ENCODE data around the gene GALR1. TPM values are rescaled to one million over a fixed set of nuclear protein-coding genes. Genes with fewer than 3 reads are reported as not detected.

GALR1 gene
- total and polyA plus RNA-seq, 12 donors = 0.11 to 3.5 (median 0.87) TPM; not detected in 4

DNA sequence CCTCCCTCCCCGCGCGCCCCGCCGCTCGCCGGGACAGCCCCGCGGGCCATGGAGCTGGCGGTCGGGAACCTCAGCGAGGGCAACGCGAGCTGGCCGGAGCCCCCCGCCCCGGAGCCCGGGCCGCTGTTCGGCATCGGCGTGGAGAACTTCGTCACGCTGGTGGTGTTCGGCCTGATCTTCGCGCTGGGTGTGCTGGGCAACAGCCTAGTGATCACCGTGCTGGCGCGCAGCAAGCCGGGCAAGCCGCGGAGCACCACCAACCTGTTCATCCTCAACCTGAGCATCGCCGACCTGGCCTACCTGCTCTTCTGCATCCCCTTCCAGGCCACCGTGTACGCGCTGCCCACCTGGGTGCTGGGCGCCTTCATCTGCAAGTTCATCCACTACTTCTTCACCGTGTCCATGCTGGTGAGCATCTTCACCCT lies 865 bp downstream of the GALR1 start:
- no peaks in the 10 kb centered on the region for H3K4me1 ChIP-seq (replicated peaks in 1 of 2)
- DNase-seq = no peak
- intact Hi-C loops (cut with DNase I) = no loop called here
- peaks cover 31% of the 10 kb centered on the region for H3K27me3 ChIP-seq
- peak overlapping the region in 1 of 5 donors; percentile 38 for H3K27ac ChIP-seq
- H3K4me3 ChIP-seq = no peak overlapping the region
- H3K36me3 ChIP-seq (replicated peaks in 1 of 2) = no peaks in the 10 kb centered on the region
- TF ChIP-seq, protein P1, sequence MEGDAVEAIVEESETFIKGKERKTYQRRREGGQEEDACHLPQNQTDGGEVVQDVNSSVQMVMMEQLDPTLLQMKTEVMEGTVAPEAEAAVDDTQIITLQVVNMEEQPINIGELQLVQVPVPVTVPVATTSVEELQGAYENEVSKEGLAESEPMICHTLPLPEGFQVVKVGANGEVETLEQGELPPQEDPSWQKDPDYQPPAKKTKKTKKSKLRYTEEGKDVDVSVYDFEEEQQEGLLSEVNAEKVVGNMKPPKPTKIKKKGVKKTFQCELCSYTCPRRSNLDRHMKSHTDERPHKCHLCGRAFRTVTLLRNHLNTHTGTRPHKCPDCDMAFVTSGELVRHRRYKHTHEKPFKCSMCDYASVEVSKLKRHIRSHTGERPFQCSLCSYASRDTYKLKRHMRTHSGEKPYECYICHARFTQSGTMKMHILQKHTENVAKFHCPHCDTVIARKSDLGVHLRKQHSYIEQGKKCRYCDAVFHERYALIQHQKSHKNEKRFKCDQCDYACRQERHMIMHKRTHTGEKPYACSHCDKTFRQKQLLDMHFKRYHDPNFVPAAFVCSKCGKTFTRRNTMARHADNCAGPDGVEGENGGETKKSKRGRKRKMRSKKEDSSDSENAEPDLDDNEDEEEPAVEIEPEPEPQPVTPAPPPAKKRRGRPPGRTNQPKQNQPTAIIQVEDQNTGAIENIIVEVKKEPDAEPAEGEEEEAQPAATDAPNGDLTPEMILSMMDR (IDR thresholded peaks at IDR 0.05) = no peak
- TF ChIP-seq POLR2A (IDR thresholded peaks at IDR 0.05) = no peak
- WGBS, 4 donors = 2 to 3% (median 3%) methylated on average over 4 to 40 of the region's 40 CpGs
- no peaks in the 10 kb centered on the region for H3K9me3 ChIP-seq (replicated peaks in 1 of 3)

DNA sequence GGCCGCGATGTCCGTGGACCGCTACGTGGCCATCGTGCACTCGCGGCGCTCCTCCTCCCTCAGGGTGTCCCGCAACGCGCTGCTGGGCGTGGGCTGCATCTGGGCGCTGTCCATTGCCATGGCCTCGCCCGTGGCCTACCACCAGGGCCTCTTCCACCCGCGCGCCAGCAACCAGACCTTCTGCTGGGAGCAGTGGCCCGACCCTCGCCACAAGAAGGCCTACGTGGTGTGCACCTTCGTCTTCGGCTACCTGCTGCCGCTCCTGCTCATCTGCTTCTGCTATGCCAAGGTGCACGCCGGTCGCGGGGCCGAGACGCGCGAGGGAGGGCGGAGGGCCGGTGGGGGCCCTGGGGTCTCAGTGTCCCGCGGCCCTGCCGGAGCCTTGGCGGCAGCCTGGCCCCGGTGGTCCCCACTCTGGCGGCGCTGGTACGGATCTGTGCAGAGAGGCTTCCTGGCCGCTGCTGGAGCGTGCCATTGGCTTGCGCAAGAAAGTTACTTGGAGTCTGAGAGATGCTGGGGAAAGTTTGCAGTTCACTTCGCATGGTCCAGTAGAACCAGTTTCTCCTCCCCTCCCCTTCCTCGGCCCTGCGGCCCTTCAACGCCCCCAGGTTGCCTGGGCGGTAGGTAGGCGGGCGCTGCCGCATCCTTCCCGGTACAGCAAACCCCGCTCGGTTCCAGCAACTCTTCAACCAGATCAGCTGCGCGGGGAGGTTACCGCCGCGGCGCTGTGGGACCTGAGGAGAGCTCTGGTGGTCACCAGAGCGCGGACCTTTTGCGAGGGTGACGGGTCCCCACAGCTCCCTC lies 1.5 kb downstream of the GALR1 start:
- H3K4me3 ChIP-seq = no peak overlapping the region
- no peaks in the 10 kb centered on the region for H3K36me3 ChIP-seq (replicated peaks in 1 of 2)
- intact Hi-C loops (cut with DNase I) = no loop called here
- peaks cover 31% of the 10 kb centered on the region for H3K27me3 ChIP-seq
- peak overlapping the region in 1 of 5 donors; percentile 10 for H3K27ac ChIP-seq
- WGBS, 4 donors = 1 to 7% (median 4%) methylated on average over 20 to 67 of the region's 67 CpGs
- H3K9me3 ChIP-seq (replicated peaks in 1 of 3) = no peaks in the 10 kb centered on the region
- H3K4me1 ChIP-seq (replicated peaks in 1 of 2) = no peaks in the 10 kb centered on the region
- DNase-seq = no peak
- TF ChIP-seq, protein P1 (IDR thresholded peaks at IDR 0.05) = no peak
- TF ChIP-seq POLR2A (IDR thresholded peaks at IDR 0.05) = no peak

DNA sequence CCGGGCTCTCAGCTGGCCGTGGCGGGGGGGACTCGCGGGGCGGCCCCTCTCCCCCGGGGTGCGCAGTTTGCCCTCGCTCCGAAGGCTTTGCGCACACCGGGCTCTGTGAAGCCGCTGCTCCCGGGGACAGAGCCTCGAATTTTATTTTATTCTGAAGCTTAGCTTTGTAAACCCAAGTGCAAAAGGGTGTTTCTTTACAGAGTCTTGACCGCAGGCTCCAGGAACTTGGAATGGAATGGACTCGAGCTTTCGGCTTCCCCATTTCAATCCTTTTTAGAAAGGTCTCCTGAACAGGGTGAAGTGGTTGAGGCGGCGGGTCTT lies 2.0 kb downstream of the GALR1 start:
- no peak for DNase-seq
- Histone ChIP-seq H3K4me1 (replicated peaks in 1 of 2) (no peaks in the 10 kb centered on the region), H3K9me3 (replicated peaks in 1 of 3) (no peaks in the 10 kb centered on the region), H3K36me3 (replicated peaks in 1 of 2) (no peaks in the 10 kb centered on the region), H3K27ac (peak overlapping the region in 1 of 5 donors; percentile 10), H3K27me3 (peaks cover 31% of the 10 kb centered on the region), H3K4me3 (no peak overlapping the region)
- 4 to 15% (median 11%) methylated on average over 6 to 20 of the region's 20 CpGs for WGBS, 4 donors
- TF ChIP-seq, protein P1 (IDR thresholded peaks at IDR 0.05) = no peak
- no peak for TF ChIP-seq POLR2A (IDR thresholded peaks at IDR 0.05)
- intact Hi-C loops (cut with DNase I) = no loop called here

DNA sequence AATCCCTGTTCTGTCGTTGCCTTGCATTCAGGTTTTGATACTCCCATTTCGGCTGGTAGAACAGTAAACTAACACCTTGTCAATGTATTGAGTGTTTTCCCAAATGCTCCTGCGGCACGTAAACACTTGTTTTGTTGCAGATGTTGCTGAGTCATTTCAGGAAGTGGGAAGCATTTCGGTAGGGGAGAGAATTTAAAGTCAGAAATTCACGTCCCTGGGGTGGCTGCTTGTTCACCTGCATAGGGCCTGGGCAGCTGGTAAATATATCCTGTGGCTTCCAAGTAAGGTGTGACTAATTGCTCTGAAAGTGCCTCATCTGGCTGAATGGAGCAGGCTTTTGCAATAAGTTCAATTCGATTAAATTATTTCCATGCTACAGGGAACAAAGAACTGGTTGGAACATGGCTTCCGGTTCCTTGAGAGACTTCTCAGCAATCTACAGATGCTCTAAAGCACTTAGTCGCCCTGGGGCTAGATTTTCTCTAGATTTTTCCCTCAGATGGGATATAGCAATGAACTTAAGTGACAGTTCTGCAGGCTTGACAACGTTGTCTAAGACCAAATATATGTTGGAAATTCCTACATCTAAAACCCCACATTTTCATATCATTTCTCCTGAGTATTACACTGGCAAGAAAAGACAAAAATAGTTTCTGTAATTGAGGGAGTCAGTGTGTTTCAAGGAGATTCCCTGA lies 5.2 kb downstream of the GALR1 start:
- no peak overlapping the region for H3K27ac ChIP-seq
- intact Hi-C loops (cut with DNase I) = no loop called here
- no peaks in the 10 kb centered on the region for H3K36me3 ChIP-seq (replicated peaks in 1 of 2)
- 40 to 54% (median 45%) methylated on average over 10 of the region's 10 CpGs for WGBS, 4 donors
- TF ChIP-seq, protein P1 (IDR thresholded peaks at IDR 0.05) = no peak
- TF ChIP-seq POLR2A (IDR thresholded peaks at IDR 0.05) = no peak
- H3K27me3 ChIP-seq = peaks cover 19% of the 10 kb centered on the region
- no peaks in the 10 kb centered on the region for H3K4me1 ChIP-seq (replicated peaks in 1 of 2)
- no peak for DNase-seq
- H3K9me3 ChIP-seq (replicated peaks in 1 of 3) = no peaks in the 10 kb centered on the region
- H3K4me3 ChIP-seq = no peak overlapping the region
